ENCODE data around the gene ALDOA. TPM values are rescaled to one million over a fixed set of nuclear protein-coding genes. Genes with fewer than 3 reads are reported as not detected.

ALDOA gene
- total RNA-seq, 2 donors from 2014 or later, result 884 to 943 TPM

- TF ChIP-seq CTCF (IDR thresholded peaks at IDR 0.05), result no peak
- no peak for TF ChIP-seq POLR2A (IDR thresholded peaks at IDR 0.05)
- no peak for TF ChIP-seq POLR2AphosphoS5 (IDR thresholded peaks at IDR 0.05)
- Histone ChIP-seq H3K4me1 (replicated peaks) (peaks cover 17% of the 10 kb centered on the region), H3K9me3 (no peaks in the 10 kb centered on the region), H3K36me3 (peaks cover 0 to 9% of the 10 kb centered on the region in 2 donors), H3K4me3 (no peak overlapping the region), H3K27ac (no peak overlapping the region), H3K27me3 (replicated peaks; ENCODE audit: insufficient read depth) (no peaks in the 10 kb centered on the region)
- 74% methylated on average over 22 of the region's 22 CpGs for WGBS
- intact Hi-C loops (cut with DNase I), result no loop called here
- no peak for DNase-seq (ENCODE audit: low spot score)
Observed at GRCh38 chr16:30088832-30089624, 23.5 kb downstream of the ALDOA start.

- Histone ChIP-seq H3K36me3 (no peaks in the 10 kb centered on the region), H3K27me3 (replicated peaks; ENCODE audit: insufficient read depth) (no peaks in the 10 kb centered on the region), H3K9me3 (no peaks in the 10 kb centered on the region), H3K4me1 (replicated peaks) (peaks cover 20% of the 10 kb centered on the region), H3K27ac (peak overlapping the region; percentile 48 to 78), H3K4me3 (peak overlapping the region in 1 of 2 donors; percentile 43)
- intact Hi-C loops (cut with DNase I), result loop anchor here (10.0 kb wide), 2 partner anchors 284 to 314 kb away; partner anchors contain the start of genes MYL11, TBC1D10B and ZNF771
- 59% methylated on average over 26 of the region's 26 CpGs for WGBS
- TF ChIP-seq CTCF (IDR thresholded peaks at IDR 0.05), result no peak
- no peak for TF ChIP-seq POLR2A (IDR thresholded peaks at IDR 0.05)
- TF ChIP-seq POLR2AphosphoS5 (IDR thresholded peaks at IDR 0.05), result no peak
- DNase-seq (ENCODE audit: low spot score), result no peak
Observed at GRCh38 chr16:30090610-30091331, 25.2 kb downstream of the ALDOA start.

GRCh38 chr16:30091474-30092372 is 26.2 kb downstream of the ALDOA start, which contains the start of gene TBX6:
Gene TBX6 (minus strand): TSS chr16:30091924. CDS start chr16:30091193, 731 bp downstream.
- no peaks in the 10 kb centered on the region for H3K27me3 ChIP-seq (replicated peaks; ENCODE audit: insufficient read depth)
- peaks cover 20% of the 10 kb centered on the region for H3K4me1 ChIP-seq (replicated peaks)
- peak; percentile 74 to 99 (median 92) for TF ChIP-seq CTCF (IDR thresholded peaks at IDR 0.05)
- TF ChIP-seq POLR2AphosphoS5 (IDR thresholded peaks at IDR 0.05), result peak; percentile 78
- TF ChIP-seq POLR2A (IDR thresholded peaks at IDR 0.05), result peak; percentile 20
- H3K9me3 ChIP-seq, result no peaks in the 10 kb centered on the region
- no peaks in the 10 kb centered on the region for H3K36me3 ChIP-seq
- H3K27ac ChIP-seq, result peak within 1 kb of the TSS; percentile 48 to 78
- peak; percentile 90 for DNase-seq (ENCODE audit: low spot score)
- under 1% methylated on average over 75 of the region's 76 CpGs for WGBS
- H3K4me3 ChIP-seq, result peak within 1 kb of the TSS; percentile 32 to 43
- intact Hi-C loops (cut with DNase I), result loop anchor here (10.0 kb wide), 2 partner anchors 283 to 313 kb away; partner anchors contain the start of genes MYL11, TBC1D10B and ZNF771

GRCh38 chr16:30092373-30093010 is 26.9 kb downstream of the ALDOA start:
- Histone ChIP-seq H3K27me3 (replicated peaks; ENCODE audit: insufficient read depth) (no peaks in the 10 kb centered on the region), H3K36me3 (no peaks in the 10 kb centered on the region), H3K4me3 (peak overlapping the region; percentile 32 to 43), H3K27ac (peak overlapping the region; percentile 48 to 78), H3K9me3 (no peaks in the 10 kb centered on the region), H3K4me1 (replicated peaks) (peaks cover 20% of the 10 kb centered on the region)
- 22% methylated on average over 22 of the region's 22 CpGs for WGBS
- intact Hi-C loops (cut with DNase I), result loop anchor here (10.0 kb wide), 2 partner anchors 282 to 312 kb away; partner anchors contain the start of genes MYL11, TBC1D10B and ZNF771
- peak; percentile 26 for DNase-seq (ENCODE audit: low spot score)
- TF ChIP-seq POLR2AphosphoS5 (IDR thresholded peaks at IDR 0.05), result peak; percentile 47
- TF ChIP-seq CTCF (IDR thresholded peaks at IDR 0.05), result peak in 2 of 4 experiments; percentile 48 to 50
- peak; percentile 5 for TF ChIP-seq POLR2A (IDR thresholded peaks at IDR 0.05)
